DND-41 (cell line): ENCODE results near the gene CCDC148.

Experiments used
- CTCF ChIP-seq: IDR thresholded peaks from 2 replicates; pipeline ENCODE4 v1.5.1; 2012; ENCODE audit warnings: borderline replicate concordance, low read length, moderate library complexity, mild to moderate bottlenecking; ENCODE audit not compliant: poor library complexity, severe bottlenecking; ENCODE audit errors: extremely low read depth
- EZH2 ChIP-seq: IDR thresholded peaks from 3 replicates; pipeline ENCODE4 v1.6.1; 2012; ENCODE audit warnings: borderline replicate concordance, low read depth, mild to moderate bottlenecking, moderate library complexity, low read length, inconsistent platforms; ENCODE audit not compliant: severe bottlenecking

- no peak for TF ChIP-seq CTCF
- TF ChIP-seq EZH2, result no peak
These were observed 62.7 kb downstream of the CCDC148 start for GRCh38 chr2:158393886-158394285.
